CMK (cell line): ENCODE results near the gene GSTM1.

Source experiments
- DNase-seq: peaks from one replicate; pipeline ENCODE4 v3.0.0-alpha.2; 2010; ENCODE audit warnings: low read depth

Gene GSTM1

DNA sequence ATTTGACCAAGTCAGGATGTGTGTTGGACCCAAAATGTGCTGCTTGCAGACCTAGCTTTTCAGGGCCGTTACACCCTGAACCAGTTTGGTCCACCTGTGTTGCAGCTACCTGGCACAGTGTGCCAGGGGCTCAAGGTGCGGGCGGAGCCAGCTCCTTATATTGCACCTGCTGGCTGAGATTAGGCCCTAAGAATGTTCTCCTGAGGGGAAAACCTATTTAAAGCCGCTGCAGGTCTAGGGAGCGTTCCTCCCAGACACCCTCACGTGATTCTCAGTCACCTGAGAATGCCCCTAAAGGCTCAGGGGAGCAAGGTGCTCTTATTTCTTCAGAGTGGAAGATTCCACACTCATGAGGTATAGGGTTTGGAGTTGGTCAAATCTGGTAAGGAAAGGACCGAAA lies 41.3 kb downstream of the GSTM1 start:
- DNase-seq, result no peak

DNA sequence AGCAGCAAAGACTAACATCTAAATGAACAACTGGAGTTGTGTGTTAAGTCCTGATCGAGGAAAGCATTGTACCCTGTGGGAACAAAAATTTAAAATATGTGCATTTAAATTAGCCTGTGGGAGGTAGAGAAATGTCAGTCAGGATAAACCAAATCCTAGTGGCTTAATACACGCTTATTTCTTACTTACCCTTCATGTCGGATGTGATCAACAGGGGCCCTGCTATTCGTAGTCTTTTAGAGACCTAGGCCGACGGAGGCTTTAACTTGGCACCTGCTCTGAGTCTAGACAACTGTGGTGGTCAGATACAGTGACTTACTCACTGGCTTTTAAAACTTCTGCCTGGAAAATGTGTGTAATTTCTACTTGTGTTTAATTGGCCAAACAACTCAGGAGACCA lies 43.0 kb downstream of the GSTM1 start:
- DNase-seq, result no peak

- no peak for DNase-seq
Observed at GRCh38 chr1:109732390-109732881, 44.8 kb downstream of the GSTM1 start.

- DNase-seq, result no peak
Observed at GRCh38 chr1:109733236-109733870, 45.7 kb downstream of the GSTM1 start.

GRCh38 chr1:109739738-109740614 lies 52.4 kb downstream of the GSTM1 start:
- DNase-seq, result peak; percentile 42

GRCh38 chr1:109740615-109741373 lies 53.2 kb downstream of the GSTM1 start, which contains the start of gene GSTM3:
Gene GSTM3, minus strand, starts transcription at chr1:109741038. Its CDS starts 751 bp downstream, at chr1:109740287.
- no peak for DNase-seq
